ENCODE measurements around the gene PEAR1. TPM values are rescaled to one million over a fixed set of nuclear protein-coding genes. Genes with fewer than 3 reads are reported as not detected.
"Not testable (repeated sequence)": the region's sequence is repeated elsewhere in the genome, so short reads cannot be mapped to it uniquely, and the experiment has no call there.

Gene PEAR1
- total RNA-seq, 2 experiments from 2014 or later, result not detected

DNA sequence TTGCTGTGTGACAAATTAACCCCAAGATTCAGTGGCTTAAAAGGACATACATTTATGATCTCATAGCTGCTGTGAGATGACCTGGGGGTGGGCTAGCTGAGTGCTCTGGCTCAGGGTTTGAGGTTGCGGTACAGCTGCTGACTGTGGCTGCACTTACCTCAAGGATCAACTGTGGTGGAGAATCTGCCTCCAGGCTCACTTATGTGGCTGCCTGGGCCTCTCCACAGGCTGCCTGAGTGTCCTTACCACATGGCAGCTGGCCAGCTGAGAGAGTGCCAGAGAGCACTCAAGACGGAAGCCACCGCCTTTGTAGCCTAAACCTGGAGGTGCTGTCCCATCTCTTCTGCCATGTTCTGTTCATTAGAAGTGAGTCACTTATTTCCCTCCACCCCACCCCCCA lies 32.7 kb downstream of the PEAR1 start:
- intact Hi-C loops (cut with micrococcal nuclease; ENCODE audit: unreplicated experiment), result no loop called here
- H3K36me3 ChIP-seq (ENCODE audit: insufficient read depth, low read length), result no peaks in the 10 kb centered on the region
- TF ChIP-seq EZH2phosphoT487 (IDR thresholded peaks at IDR 0.05; ENCODE audit: borderline replicate concordance, low read depth, low read length), result no peak
- TF ChIP-seq, protein P1, sequence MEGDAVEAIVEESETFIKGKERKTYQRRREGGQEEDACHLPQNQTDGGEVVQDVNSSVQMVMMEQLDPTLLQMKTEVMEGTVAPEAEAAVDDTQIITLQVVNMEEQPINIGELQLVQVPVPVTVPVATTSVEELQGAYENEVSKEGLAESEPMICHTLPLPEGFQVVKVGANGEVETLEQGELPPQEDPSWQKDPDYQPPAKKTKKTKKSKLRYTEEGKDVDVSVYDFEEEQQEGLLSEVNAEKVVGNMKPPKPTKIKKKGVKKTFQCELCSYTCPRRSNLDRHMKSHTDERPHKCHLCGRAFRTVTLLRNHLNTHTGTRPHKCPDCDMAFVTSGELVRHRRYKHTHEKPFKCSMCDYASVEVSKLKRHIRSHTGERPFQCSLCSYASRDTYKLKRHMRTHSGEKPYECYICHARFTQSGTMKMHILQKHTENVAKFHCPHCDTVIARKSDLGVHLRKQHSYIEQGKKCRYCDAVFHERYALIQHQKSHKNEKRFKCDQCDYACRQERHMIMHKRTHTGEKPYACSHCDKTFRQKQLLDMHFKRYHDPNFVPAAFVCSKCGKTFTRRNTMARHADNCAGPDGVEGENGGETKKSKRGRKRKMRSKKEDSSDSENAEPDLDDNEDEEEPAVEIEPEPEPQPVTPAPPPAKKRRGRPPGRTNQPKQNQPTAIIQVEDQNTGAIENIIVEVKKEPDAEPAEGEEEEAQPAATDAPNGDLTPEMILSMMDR (conservative IDR thresholded peaks at IDR 0.05; ENCODE audit: low read length), result no peak
- no peaks in the 10 kb centered on the region for H3K9me3 ChIP-seq (ENCODE audit: low read length)
- no peak overlapping the region for H3K4me3 ChIP-seq (ENCODE audit: low read depth, low read length, poor library complexity, severe bottlenecking)
- H3K79me2 ChIP-seq (ENCODE audit: insufficient read depth, low read depth, low read length), result no peaks in the 10 kb centered on the region
- ChIA-PET POLR2A (interaction anchor here (0.5 to 0.8 kb wide), 2 partner anchors 10 to 33 kb away, joined by 3 to 4 read pairs; no protein-coding TSS in a partner anchor), CTCF (ENCODE audit: unreplicated experiment) (no interaction called here)
- H3K27ac ChIP-seq (ENCODE audit: low read depth, low read length, poor library complexity, severe bottlenecking), result no peak overlapping the region
- H4K20me1 ChIP-seq (ENCODE audit: insufficient read depth, low read length), result no peaks in the 10 kb centered on the region
- no peaks in the 10 kb centered on the region for H3K4me1 ChIP-seq (ENCODE audit: insufficient read depth, low read length, poor library complexity, severe bottlenecking)
- H2AFZ ChIP-seq (ENCODE audit: low read length), result no peak overlapping the region
- H3K9me2 ChIP-seq (ENCODE audit: insufficient read depth, low read length), result no peaks in the 10 kb centered on the region
- no peak for DNase-seq (ENCODE audit: low spot score)
- H3K4me2 ChIP-seq (ENCODE audit: low read length), result no peak overlapping the region
- no TSS peak for BruUV-seq (replicated peaks)

DNA sequence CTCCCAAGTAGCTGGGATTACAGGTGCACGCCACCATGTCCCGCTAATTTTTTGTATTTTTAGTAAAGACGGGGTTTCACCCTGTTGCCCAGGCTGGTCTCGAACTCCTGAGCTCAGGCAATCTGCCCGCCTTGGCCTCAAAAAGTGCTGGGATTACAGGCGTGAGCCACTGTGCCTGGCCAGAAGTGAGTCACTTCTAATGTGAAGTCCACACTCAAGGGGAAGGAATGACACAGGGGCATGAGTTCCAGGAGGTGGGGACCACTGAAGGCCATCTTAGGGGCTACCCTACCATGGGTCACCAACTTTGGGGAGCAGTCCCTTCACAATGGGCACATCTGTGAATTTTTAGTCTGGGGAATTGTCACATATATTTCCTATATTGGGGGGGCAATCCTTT lies 33.2 kb downstream of the PEAR1 start:
- H2AFZ ChIP-seq (ENCODE audit: low read length); H4K20me1 ChIP-seq (ENCODE audit: insufficient read depth, low read length); intact Hi-C loops (cut with micrococcal nuclease; ENCODE audit: unreplicated experiment); H3K36me3 ChIP-seq (ENCODE audit: insufficient read depth, low read length); H3K4me2 ChIP-seq (ENCODE audit: low read length); H3K9me3 ChIP-seq (ENCODE audit: low read length); H3K9me2 ChIP-seq (ENCODE audit: insufficient read depth, low read length); DNase-seq (ENCODE audit: low spot score); CTCF ChIA-PET (ENCODE audit: unreplicated experiment); POLR2A ChIA-PET; H3K4me1 ChIP-seq (ENCODE audit: insufficient read depth, low read length, poor library complexity, severe bottlenecking); H3K79me2 ChIP-seq (ENCODE audit: insufficient read depth, low read depth, low read length); H3K4me3 ChIP-seq (ENCODE audit: low read depth, low read length, poor library complexity, severe bottlenecking); H3K27ac ChIP-seq (ENCODE audit: low read depth, low read length, poor library complexity, severe bottlenecking); BruUV-seq (replicated peaks): not testable (repeated sequence)

DNA sequence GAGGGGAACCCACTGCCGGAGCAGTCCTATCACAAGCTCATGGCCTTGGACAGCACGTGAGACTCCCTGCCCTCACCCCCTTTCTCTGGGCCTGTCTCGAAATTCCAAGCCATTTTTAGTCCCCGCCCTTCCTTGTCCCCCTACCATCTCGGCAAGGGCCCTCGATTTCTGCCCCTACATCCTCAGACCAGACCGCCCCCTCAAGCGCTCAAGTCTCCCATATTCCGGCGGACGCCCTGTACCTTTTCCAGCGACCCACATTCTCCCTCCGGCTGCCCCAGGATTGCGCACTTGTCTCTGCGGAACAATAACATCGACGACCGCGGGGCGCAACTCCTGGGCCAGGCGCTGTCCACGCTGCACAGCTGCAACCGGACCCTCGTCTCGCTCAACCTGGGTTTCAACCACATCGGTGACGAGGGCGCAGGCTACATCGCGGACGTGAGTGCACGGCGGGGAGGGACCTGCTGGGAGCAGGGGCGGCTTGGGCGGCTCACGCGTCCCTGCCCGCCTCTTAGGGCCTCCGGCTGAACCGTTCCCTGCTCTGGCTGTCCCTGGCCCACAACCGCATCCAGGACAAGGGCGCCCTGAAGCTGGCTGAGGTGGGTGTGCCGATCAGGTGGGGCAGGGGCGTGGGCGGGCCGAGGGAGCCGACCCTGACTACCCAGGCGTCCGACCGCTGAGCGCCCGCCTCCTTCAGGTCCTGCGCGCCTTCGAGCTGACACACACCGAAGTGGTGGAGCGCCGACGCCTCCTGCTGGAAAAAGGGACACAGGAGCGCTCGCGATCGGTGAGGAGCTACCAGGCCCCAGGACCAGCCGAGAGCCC lies 33.9 kb downstream of the PEAR1 start:
- H3K9me3 ChIP-seq (ENCODE audit: low read length), result no peaks in the 10 kb centered on the region
- H2AFZ ChIP-seq (ENCODE audit: low read length), result no peak overlapping the region
- no peaks in the 10 kb centered on the region for H4K20me1 ChIP-seq (ENCODE audit: insufficient read depth, low read length)
- no peaks in the 10 kb centered on the region for H3K36me3 ChIP-seq (ENCODE audit: insufficient read depth, low read length)
- ChIA-PET POLR2A (no interaction called here), CTCF (ENCODE audit: unreplicated experiment) (no interaction called here)
- intact Hi-C loops (cut with micrococcal nuclease; ENCODE audit: unreplicated experiment), result no loop called here
- no peak overlapping the region for H3K27ac ChIP-seq (ENCODE audit: low read depth, low read length, poor library complexity, severe bottlenecking)
- H3K9me2 ChIP-seq (ENCODE audit: insufficient read depth, low read length), result no peaks in the 10 kb centered on the region
- no peaks in the 10 kb centered on the region for H3K4me1 ChIP-seq (ENCODE audit: insufficient read depth, low read length, poor library complexity, severe bottlenecking)
- H3K4me2 ChIP-seq (ENCODE audit: low read length), result no peak overlapping the region
- no TSS peak for BruUV-seq (replicated peaks)
- DNase-seq (ENCODE audit: low spot score), result no peak
- no peak for TF ChIP-seq EZH2phosphoT487 (IDR thresholded peaks at IDR 0.05; ENCODE audit: borderline replicate concordance, low read depth, low read length)
- TF ChIP-seq, protein P1 (conservative IDR thresholded peaks at IDR 0.05; ENCODE audit: low read length), result no peak
- no peak overlapping the region for H3K4me3 ChIP-seq (ENCODE audit: low read depth, low read length, poor library complexity, severe bottlenecking)
- no peaks in the 10 kb centered on the region for H3K79me2 ChIP-seq (ENCODE audit: insufficient read depth, low read depth, low read length)
